Measurements from ENCODE around the gene PLAC1. TPM values are rescaled to one million over a fixed set of nuclear protein-coding genes. Genes with fewer than 3 reads are reported as not detected.

The PLAC1 gene
- total RNA-seq, 2 donors from 2014 or later = 1.1 to 1.3 TPM

GRCh38 chrX:134634691-134635090, 23.6 kb downstream of the PLAC1 start:
- Mint-ChIP-seq H3K27me3 (ENCODE audit: low read depth) (peaks cover 73% of the 10 kb centered on the region), H3K9me3 (peaks cover 0 to 3% of the 10 kb centered on the region in 2 donors), H3K4me3 (peak overlapping the region in 1 of 2 donors; percentile 29), H3K4me1 (ENCODE audit: low read depth) (peaks cover 7% of the 10 kb centered on the region), H3K36me3 (ENCODE audit: insufficient read depth in 2 of 2) (peaks cover 2 to 5% of the 10 kb centered on the region in 2 donors), H3K27ac (no peak overlapping the region)
- DNase-seq = no peak
- peak; percentile 80 to 87 for ATAC-seq (replicated peaks in 1 of 2)

DNA sequence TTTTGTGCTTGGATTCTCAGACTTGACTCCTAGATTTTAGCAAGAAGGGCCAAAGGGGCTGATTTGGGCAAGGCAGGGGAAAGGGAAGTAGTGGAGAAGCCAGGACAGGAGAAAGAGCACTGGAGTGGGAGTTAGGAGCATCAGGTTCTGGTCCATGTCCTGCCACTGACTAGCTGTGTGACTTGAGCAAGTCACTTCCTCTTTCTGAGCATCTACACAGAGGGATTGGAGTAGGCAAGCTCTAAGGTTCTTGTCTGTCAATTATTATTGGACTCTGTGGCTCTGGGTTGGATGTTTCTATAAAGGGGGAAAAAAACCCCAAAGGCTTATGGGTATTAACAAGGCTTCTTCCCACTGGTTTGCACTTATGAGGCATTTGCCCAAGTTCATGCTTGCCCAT, 24.4 kb downstream of the PLAC1 start:
- Mint-ChIP-seq H3K9me3 (peaks cover 0 to 3% of the 10 kb centered on the region in 2 donors), H3K36me3 (ENCODE audit: insufficient read depth in 2 of 2) (peaks cover 2 to 3% of the 10 kb centered on the region in 2 donors), H3K27me3 (ENCODE audit: low read depth) (peaks cover 76% of the 10 kb centered on the region), H3K27ac (no peak overlapping the region), H3K4me1 (ENCODE audit: low read depth) (peaks cover 7% of the 10 kb centered on the region), H3K4me3 (no peak overlapping the region)
- DNase-seq = no peak
- ATAC-seq (replicated peaks in 1 of 2) = no peak

GRCh38 chrX:134633394-134633793, 24.9 kb downstream of the PLAC1 start:
- H3K9me3 Mint-ChIP-seq = peaks cover 0 to 3% of the 10 kb centered on the region in 2 donors
- H3K27ac Mint-ChIP-seq = no peak overlapping the region
- H3K36me3 Mint-ChIP-seq (ENCODE audit: insufficient read depth in 2 of 2) = peaks cover 2 to 3% of the 10 kb centered on the region in 2 donors
- peaks cover 76% of the 10 kb centered on the region for H3K27me3 Mint-ChIP-seq (ENCODE audit: low read depth)
- DNase-seq (no peak), ATAC-seq (replicated peaks in 1 of 2) (no peak)
- H3K4me3 Mint-ChIP-seq = no peak overlapping the region
- H3K4me1 Mint-ChIP-seq (ENCODE audit: low read depth) = peaks cover 7% of the 10 kb centered on the region

DNA sequence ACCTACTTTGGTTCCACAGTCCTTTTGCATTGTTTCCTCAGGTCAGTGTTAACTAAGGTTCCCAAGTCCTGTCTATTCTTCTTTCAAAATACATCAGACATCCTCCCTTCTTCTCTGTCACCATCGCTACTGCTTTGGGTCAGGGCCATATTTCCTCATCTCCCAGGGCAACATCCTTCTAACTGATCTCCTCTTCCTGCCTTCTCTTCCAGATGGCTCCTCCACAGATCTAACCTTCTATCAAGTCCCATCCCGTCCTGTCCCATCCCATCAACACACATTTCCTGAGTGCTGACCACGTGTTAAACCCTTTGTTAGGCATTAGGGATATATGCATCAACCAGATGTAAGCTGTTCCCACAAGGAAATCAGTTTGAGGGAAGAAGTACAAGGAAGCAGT, 25.9 kb downstream of the PLAC1 start:
- no peak overlapping the region for H3K27ac Mint-ChIP-seq
- DNase-seq (no peak), ATAC-seq (replicated peaks in 1 of 2) (no peak)
- H3K9me3 Mint-ChIP-seq = peaks cover 0 to 3% of the 10 kb centered on the region in 2 donors
- H3K36me3 Mint-ChIP-seq (ENCODE audit: insufficient read depth in 2 of 2) = peaks cover 2 to 3% of the 10 kb centered on the region in 2 donors
- H3K27me3 Mint-ChIP-seq (ENCODE audit: low read depth) = peaks cover 76% of the 10 kb centered on the region
- H3K4me3 Mint-ChIP-seq = no peak overlapping the region
- H3K4me1 Mint-ChIP-seq (ENCODE audit: low read depth) = peaks cover 7% of the 10 kb centered on the region

- Mint-ChIP-seq H3K4me1 (ENCODE audit: low read depth) (peaks cover 7% of the 10 kb centered on the region), H3K9me3 (peaks cover 0 to 3% of the 10 kb centered on the region in 2 donors), H3K27ac (no peak overlapping the region), H3K36me3 (ENCODE audit: insufficient read depth in 2 of 2) (peaks cover 2 to 3% of the 10 kb centered on the region in 2 donors), H3K4me3 (no peak overlapping the region), H3K27me3 (ENCODE audit: low read depth) (peaks cover 80% of the 10 kb centered on the region)
- DNase-seq = no peak
- no peak for ATAC-seq (replicated peaks in 1 of 2)
These were observed 26.6 kb downstream of the PLAC1 start for GRCh38 chrX:134631426-134632346.

GRCh38 chrX:134628663-134629062, 29.6 kb downstream of the PLAC1 start:
- no peak for ATAC-seq (replicated peaks in 1 of 2)
- Mint-ChIP-seq H3K9me3 (peaks cover 1 to 3% of the 10 kb centered on the region in 2 donors), H3K27ac (no peak overlapping the region), H3K36me3 (ENCODE audit: insufficient read depth in 2 of 2) (peaks cover 0 to 3% of the 10 kb centered on the region in 2 donors), H3K27me3 (ENCODE audit: low read depth) (peaks cover 94% of the 10 kb centered on the region), H3K4me1 (ENCODE audit: low read depth) (peaks cover 14% of the 10 kb centered on the region), H3K4me3 (no peak overlapping the region)
- no peak for DNase-seq

GRCh38 chrX:134626434-134626833, 31.8 kb downstream of the PLAC1 start:
- Mint-ChIP-seq H3K4me1 (ENCODE audit: low read depth) (peaks cover 28% of the 10 kb centered on the region), H3K27ac (no peak overlapping the region), H3K9me3 (peaks cover 0 to 1% of the 10 kb centered on the region in 2 donors), H3K4me3 (no peak overlapping the region), H3K27me3 (ENCODE audit: low read depth) (peaks cover 84% of the 10 kb centered on the region), H3K36me3 (ENCODE audit: insufficient read depth in 2 of 2) (no peaks in the 10 kb centered on the region)
- ATAC-seq (replicated peaks in 1 of 2) (no peak), DNase-seq (no peak)

GRCh38 chrX:134625315-134625718, 33.0 kb downstream of the PLAC1 start:
- DNase-seq (peak; percentile 16 to 20), ATAC-seq (replicated peaks in 1 of 2) (peak; percentile 63 to 71)
- Mint-ChIP-seq H3K4me3 (peak overlapping the region in 1 of 2 donors; percentile 48), H3K36me3 (ENCODE audit: insufficient read depth in 2 of 2) (no peaks in the 10 kb centered on the region), H3K27ac (no peak overlapping the region), H3K27me3 (ENCODE audit: low read depth) (peaks cover 84% of the 10 kb centered on the region), H3K9me3 (peaks cover 0 to 1% of the 10 kb centered on the region in 2 donors), H3K4me1 (ENCODE audit: low read depth) (peaks cover 36% of the 10 kb centered on the region)

DNA sequence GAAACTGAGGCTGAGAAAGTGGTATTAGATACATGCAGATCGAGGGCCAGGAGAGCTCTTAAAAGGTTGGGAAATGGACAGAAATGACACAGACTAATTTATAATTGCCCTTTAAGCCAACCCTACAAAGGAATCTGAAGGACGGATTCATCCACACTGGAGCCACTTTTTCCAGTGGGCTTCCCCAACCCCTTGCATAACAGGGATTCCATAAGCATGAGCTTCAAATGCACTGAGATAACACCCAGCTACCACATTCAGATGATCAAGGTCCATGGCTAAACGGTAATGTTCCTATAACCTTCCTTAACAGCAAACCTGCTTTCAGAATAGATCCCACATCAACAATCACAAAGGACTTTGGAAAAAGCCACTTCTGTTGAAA, 34.2 kb downstream of the PLAC1 start:
- Mint-ChIP-seq H3K27ac (no peak overlapping the region), H3K27me3 (ENCODE audit: low read depth) (peaks cover 88% of the 10 kb centered on the region), H3K9me3 (peaks cover 0 to 1% of the 10 kb centered on the region in 2 donors), H3K4me3 (no peak overlapping the region), H3K4me1 (ENCODE audit: low read depth) (peaks cover 36% of the 10 kb centered on the region), H3K36me3 (ENCODE audit: insufficient read depth in 2 of 2) (no peaks in the 10 kb centered on the region)
- DNase-seq (no peak), ATAC-seq (replicated peaks in 1 of 2) (no peak)

DNA sequence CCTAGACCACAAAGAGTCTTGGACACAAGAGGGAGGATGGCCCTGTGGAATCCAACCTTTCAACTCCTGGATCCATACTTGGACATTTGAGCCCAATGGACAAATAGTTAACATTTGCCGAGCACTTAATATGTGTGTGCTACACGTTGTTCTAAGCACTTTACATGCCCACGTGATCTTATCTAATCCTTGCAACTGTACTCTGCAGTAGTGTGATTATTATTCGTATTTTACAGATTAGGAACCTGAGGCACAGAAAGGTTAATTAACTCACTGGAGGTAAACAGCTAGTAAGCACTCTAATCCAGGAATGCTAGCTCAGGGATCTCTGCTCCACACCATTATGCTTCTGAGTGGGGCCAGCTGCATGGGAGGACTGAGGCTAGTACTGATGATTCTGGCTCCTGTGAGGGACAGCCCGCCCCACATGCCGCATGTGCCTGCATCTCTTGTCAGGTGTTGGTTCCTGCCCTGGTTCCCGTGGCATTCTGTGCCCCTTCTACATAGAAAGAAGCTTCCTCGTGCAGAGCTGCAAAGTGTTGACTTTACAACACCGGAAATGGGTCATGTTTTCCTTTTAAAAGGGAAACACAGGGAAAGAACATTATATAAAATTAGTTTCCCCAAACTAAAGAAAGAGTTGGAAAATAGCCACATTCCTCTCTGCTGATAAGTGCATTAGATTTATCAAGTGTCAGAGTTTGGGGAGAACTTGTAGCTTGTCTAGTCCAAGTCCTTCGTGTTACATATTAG, 34.8 kb downstream of the PLAC1 start:
- Mint-ChIP-seq H3K4me3 (no peak overlapping the region), H3K27ac (no peak overlapping the region), H3K36me3 (ENCODE audit: insufficient read depth in 2 of 2) (no peaks in the 10 kb centered on the region), H3K4me1 (ENCODE audit: low read depth) (peaks cover 36% of the 10 kb centered on the region), H3K9me3 (peaks cover 0 to 1% of the 10 kb centered on the region in 2 donors), H3K27me3 (ENCODE audit: low read depth) (peaks cover 87% of the 10 kb centered on the region)
- ATAC-seq (replicated peaks in 1 of 2) = no peak
- no peak for DNase-seq

DNA sequence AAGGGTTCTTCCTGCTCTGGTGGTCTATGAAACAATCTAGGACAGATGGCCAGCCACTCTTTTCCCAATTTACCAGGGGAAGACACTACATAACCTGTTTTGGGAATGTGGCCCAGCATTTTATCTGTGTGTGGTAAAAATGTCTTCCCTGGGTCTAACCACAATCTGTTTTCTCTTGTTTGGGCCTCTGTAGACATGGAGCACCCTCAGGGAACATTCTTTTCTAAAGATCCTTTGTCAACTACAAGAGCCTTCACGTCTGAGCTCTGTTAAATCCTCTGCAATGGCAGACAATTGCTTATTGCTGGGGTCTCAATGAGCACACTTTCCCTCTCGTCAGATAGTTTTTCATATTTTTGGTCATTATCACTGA, 35.5 kb downstream of the PLAC1 start:
- Mint-ChIP-seq H3K9me3 (peaks cover 0 to 1% of the 10 kb centered on the region in 2 donors), H3K27me3 (ENCODE audit: low read depth) (peaks cover 80% of the 10 kb centered on the region), H3K4me3 (peak overlapping the region in 1 of 2 donors; percentile 37), H3K4me1 (ENCODE audit: low read depth) (peaks cover 36% of the 10 kb centered on the region), H3K27ac (no peak overlapping the region), H3K36me3 (ENCODE audit: insufficient read depth in 2 of 2) (no peaks in the 10 kb centered on the region)
- ATAC-seq (replicated peaks in 1 of 2) (no peak), DNase-seq (no peak)

DNA sequence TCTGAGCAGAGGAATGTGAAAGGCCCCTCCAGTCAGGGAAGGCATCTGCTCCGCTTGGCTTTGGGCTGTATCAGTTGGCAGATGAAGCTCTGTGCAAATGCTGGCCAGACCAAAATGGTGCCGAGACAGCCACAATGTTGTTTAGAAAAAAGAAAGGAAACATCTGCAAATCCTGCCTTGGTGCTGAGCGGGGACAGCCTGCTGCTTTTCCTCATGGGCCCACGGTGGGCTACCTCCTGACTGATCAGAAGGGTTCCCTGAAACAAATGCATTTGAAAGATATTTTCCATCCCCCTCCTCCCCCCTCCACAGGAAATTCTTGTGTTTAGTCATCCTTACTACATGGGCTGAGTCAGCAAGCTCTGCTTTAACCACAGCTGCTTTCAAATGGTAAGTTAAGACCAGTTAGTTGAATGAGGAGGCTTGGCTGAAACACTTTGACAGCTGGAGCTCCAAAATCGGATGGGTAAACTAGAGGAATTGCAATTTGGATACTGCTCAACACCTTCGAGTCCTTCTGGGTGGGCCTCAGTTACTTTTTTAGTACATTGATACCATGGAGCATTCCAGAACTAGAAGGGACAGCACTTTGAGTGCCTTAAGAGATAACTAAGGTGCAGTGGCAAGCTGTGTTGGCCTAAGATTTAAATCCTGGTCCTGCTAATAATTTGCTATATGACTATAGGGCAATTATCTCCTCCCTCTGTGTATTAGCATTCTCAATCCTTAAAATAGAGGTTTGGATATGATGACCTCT, 36.0 kb downstream of the PLAC1 start:
- H3K4me3 Mint-ChIP-seq = peak overlapping the region; percentile 18 to 31
- H3K27ac Mint-ChIP-seq = no peak overlapping the region
- H3K9me3 Mint-ChIP-seq = peaks cover 0 to 1% of the 10 kb centered on the region in 2 donors
- H3K27me3 Mint-ChIP-seq (ENCODE audit: low read depth) = peaks cover 78% of the 10 kb centered on the region
- DNase-seq (peak; percentile 32 to 40), ATAC-seq (replicated peaks in 1 of 2) (peak; percentile 82 to 90)
- H3K4me1 Mint-ChIP-seq (ENCODE audit: low read depth) = peaks cover 36% of the 10 kb centered on the region
- H3K36me3 Mint-ChIP-seq (ENCODE audit: insufficient read depth in 2 of 2) = no peaks in the 10 kb centered on the region

Data from activated T-cell treated with anti-CD3 and anti-CD28 coated beads, Interleukin-2, amount 50 U/mL, for 72 hours (primary cell).